Measurements from ENCODE around the gene CMSS1. TPM values are rescaled to one million over a fixed set of nuclear protein-coding genes. Genes with fewer than 3 reads are reported as not detected.

The CMSS1 gene
- total and polyA plus RNA-seq, 2 of the 13 experiments (the other 11 are each of a cell fraction or from before 2014, with no cell fraction given): 6.4 to 48.7 TPM

- TF ChIP-seq CSRNP1 (CRISPR knock-in tag; IDR thresholded peaks at IDR 0.05) (no peak), AHDC1 (CRISPR knock-in tag; IDR thresholded peaks at IDR 0.05; ENCODE audit: borderline replicate concordance) (peak; percentile 88; the same call in 1 of the 2 replicates), ZSCAN12 (CRISPR knock-in tag; IDR thresholded peaks at IDR 0.05) (no peak), STAT5B (CRISPR knock-in tag; IDR thresholded peaks at IDR 0.05) (no peak), ZNF142 (CRISPR knock-in tag; IDR thresholded peaks at IDR 0.05) (no peak), ZNF503 (CRISPR knock-in tag; IDR thresholded peaks at IDR 0.05) (0 out of 2 replicates have a peak, but pooled peaks have one; percentile 35), FOXC1 (CRISPR knock-in tag; IDR thresholded peaks at IDR 0.05; ENCODE audit: borderline replicate concordance) (no peak), MAFK (conservative IDR thresholded peaks at IDR 0.05 in 1 of 2, IDR thresholded peaks at IDR 0.05 in 1 of 2; ENCODE audit: low read length in 2 of 2) (no peak), SRSF1 (optimal IDR thresholded peaks at IDR 0.05; ENCODE audit: low read depth, low read length) (no peak), E2F2 (CRISPR knock-in tag; IDR thresholded peaks at IDR 0.05; ENCODE audit: borderline replicate concordance) (no peak)
These were observed 39.6 kb downstream of the CMSS1 start (continued) for GRCh38 chr3:99857278-99857677.

Data from HepG2 (cell line).